Progenitor cell of endocrine pancreas (in vitro differentiated cells): ENCODE data around the gene DHX58. TPM values are rescaled to one million over a fixed set of nuclear protein-coding genes. Genes with fewer than 3 reads are reported as not detected.

ENCODE experiments used
- DNase-seq: peaks from one replicate; pipeline ENCODE4 v3.0.0; 2021; ENCODE audit warnings: low spot score; ENCODE audit not compliant: unreplicated experiment
- H3K27ac Mint-ChIP-seq: 2 replicates; pipeline ENCODE4 v1.8.0; 2021; ENCODE audit warnings: mild to moderate bottlenecking, moderate library complexity, mixed read lengths
- H3K27me3 Mint-ChIP-seq: 2 replicates; pipeline ENCODE4 v1.8.0; 2021; ENCODE audit warnings: mixed read lengths
- H3K36me3 Mint-ChIP-seq: 2 replicates; pipeline ENCODE4 v1.8.0; 2022; ENCODE audit warnings: mixed read lengths; ENCODE audit not compliant: insufficient read depth
- H3K4me1 Mint-ChIP-seq: 2 replicates; pipeline ENCODE4 v1.8.0; 2021; ENCODE audit warnings: low read depth, mixed read lengths
- H3K4me3 Mint-ChIP-seq: 2 replicates; pipeline ENCODE4 v1.8.0; 2021; ENCODE audit warnings: low read depth, mild to moderate bottlenecking, moderate library complexity, mixed read lengths
- H3K9me3 Mint-ChIP-seq: 2 replicates; pipeline ENCODE4 v1.8.0; 2021; ENCODE audit warnings: low read depth, mixed read lengths
- CTCF ChIP-seq: fragments of 200-600 bp; sonication (generic); IDR thresholded peaks from one replicate; pipeline ENCODE4 v1.5.0; 2021; ENCODE audit warnings: antibody characterized with exemption, mild to moderate bottlenecking; ENCODE audit not compliant: unreplicated experiment
- total RNA-seq: library from RNA; stranded (reverse); gene quantifications from 2 replicates; pipeline ENCODE4 v1.2.1, GENCODE V29; 2021

The DHX58 gene
- total RNA-seq, 1 donor from 2014 or later: 0.43 TPM

- Mint-ChIP-seq H3K9me3 (no peaks in the 10 kb centered on the region), H3K4me3 (peak overlapping the region; percentile 68)
Measured at GRCh38 chr17:42120161-42120769, 7.8 kb upstream of the DHX58 start.

GRCh38 chr17:42119301-42119700 lies 6.8 kb upstream of the DHX58 start:
- no peak overlapping the region for H3K27ac Mint-ChIP-seq
- no peaks in the 10 kb centered on the region for H3K27me3 Mint-ChIP-seq
- H3K9me3 Mint-ChIP-seq: no peaks in the 10 kb centered on the region
- TF ChIP-seq CTCF: no peak
- peaks cover 3% of the 10 kb centered on the region for H3K36me3 Mint-ChIP-seq
- no peak for DNase-seq
- peak overlapping the region; percentile 14 for H3K4me3 Mint-ChIP-seq
- peaks cover 10% of the 10 kb centered on the region for H3K4me1 Mint-ChIP-seq

More at GRCh38 chr17:42120161-42120769, 7.8 kb upstream of the DHX58 start:
- H3K27me3 Mint-ChIP-seq: no peaks in the 10 kb centered on the region
- H3K4me1 Mint-ChIP-seq: peaks cover 10% of the 10 kb centered on the region
- peak overlapping the region; percentile 62 for H3K27ac Mint-ChIP-seq
- DNase-seq: no peak
- no peak for TF ChIP-seq CTCF
- peaks cover 6% of the 10 kb centered on the region for H3K36me3 Mint-ChIP-seq

GRCh38 chr17:42118545-42118944 lies 6.0 kb upstream of the DHX58 start:
- Mint-ChIP-seq H3K4me1 (peaks cover 10% of the 10 kb centered on the region), H3K27me3 (no peaks in the 10 kb centered on the region), H3K36me3 (peaks cover 4% of the 10 kb centered on the region), H3K4me3 (peak overlapping the region; percentile 40), H3K27ac (no peak overlapping the region), H3K9me3 (no peaks in the 10 kb centered on the region)
- no peak for DNase-seq
- peak; percentile 30 for TF ChIP-seq CTCF

- H3K9me3 Mint-ChIP-seq: no peaks in the 10 kb centered on the region
- no peak for DNase-seq
- no peak overlapping the region for H3K4me3 Mint-ChIP-seq
- H3K27ac Mint-ChIP-seq: no peak overlapping the region
- TF ChIP-seq CTCF: no peak
- peaks cover 10% of the 10 kb centered on the region for H3K4me1 Mint-ChIP-seq
- H3K36me3 Mint-ChIP-seq: peaks cover 4% of the 10 kb centered on the region
- no peaks in the 10 kb centered on the region for H3K27me3 Mint-ChIP-seq
Measured at GRCh38 chr17:42118126-42118510, 5.6 kb upstream of the DHX58 start.

- DNase-seq: no peak
- Mint-ChIP-seq H3K27ac (no peak overlapping the region), H3K9me3 (no peaks in the 10 kb centered on the region), H3K4me1 (peaks cover 10% of the 10 kb centered on the region), H3K36me3 (peaks cover 4% of the 10 kb centered on the region), H3K27me3 (no peaks in the 10 kb centered on the region), H3K4me3 (no peak overlapping the region)
- no peak for TF ChIP-seq CTCF
Measured at GRCh38 chr17:42117397-42118125, 5.0 kb upstream of the DHX58 start.
